Mammary epithelial cell (primary cell): Measurements from ENCODE around the gene EFNA5.

Experiments used
- EZH2 ChIP-seq: IDR thresholded peaks from 2 replicates; pipeline ENCODE4 v1.6.1; 2012; ENCODE audit warnings: low read length, inconsistent platforms, borderline replicate concordance
- TF ChIP-seq, protein P1 (sequence below), 2 donors: IDR thresholded peaks in 1 of 2; conservative IDR thresholded peaks in 1 of 2; 2 replicates each; pipeline ENCODE4 v1.5.1; 2011 to 2012; ENCODE audit warnings: inconsistent platforms in 2 of 2, low read length in 2 of 2, mild to moderate bottlenecking in 2 of 2, control low read depth in 1 of 2, low read depth in 1 of 2; ENCODE audit not compliant: insufficient read depth in 1 of 2; ENCODE audit errors: extremely low read depth in 1 of 2

DNA sequence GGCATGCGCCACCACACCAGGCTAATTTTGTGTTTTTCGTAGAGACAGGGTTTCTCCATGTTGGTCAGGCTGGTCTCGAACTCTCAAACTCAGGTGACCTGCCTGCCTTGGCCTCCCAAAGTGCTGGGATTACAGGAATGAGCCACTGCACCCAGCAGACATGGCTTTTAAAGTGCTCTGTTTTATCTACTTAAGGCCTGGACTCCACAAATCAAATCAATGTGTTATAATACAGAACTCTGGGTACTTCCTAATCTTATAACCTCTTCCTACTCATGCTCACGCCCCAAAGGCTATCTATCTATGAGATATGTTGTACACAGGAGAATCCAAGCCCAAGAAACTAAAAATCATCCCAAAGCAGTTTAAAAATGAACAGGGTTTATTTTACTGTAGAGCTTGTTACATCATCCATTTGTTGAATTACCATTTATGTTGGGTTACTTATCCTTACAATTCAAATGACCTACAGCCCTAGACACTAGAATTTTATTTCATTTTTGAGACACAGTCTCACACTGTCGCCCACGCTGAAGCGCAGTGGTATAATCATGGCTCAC is 155.1 kb downstream of the EFNA5 start:
- TF ChIP-seq, protein P1, sequence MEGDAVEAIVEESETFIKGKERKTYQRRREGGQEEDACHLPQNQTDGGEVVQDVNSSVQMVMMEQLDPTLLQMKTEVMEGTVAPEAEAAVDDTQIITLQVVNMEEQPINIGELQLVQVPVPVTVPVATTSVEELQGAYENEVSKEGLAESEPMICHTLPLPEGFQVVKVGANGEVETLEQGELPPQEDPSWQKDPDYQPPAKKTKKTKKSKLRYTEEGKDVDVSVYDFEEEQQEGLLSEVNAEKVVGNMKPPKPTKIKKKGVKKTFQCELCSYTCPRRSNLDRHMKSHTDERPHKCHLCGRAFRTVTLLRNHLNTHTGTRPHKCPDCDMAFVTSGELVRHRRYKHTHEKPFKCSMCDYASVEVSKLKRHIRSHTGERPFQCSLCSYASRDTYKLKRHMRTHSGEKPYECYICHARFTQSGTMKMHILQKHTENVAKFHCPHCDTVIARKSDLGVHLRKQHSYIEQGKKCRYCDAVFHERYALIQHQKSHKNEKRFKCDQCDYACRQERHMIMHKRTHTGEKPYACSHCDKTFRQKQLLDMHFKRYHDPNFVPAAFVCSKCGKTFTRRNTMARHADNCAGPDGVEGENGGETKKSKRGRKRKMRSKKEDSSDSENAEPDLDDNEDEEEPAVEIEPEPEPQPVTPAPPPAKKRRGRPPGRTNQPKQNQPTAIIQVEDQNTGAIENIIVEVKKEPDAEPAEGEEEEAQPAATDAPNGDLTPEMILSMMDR (conservative IDR thresholded peaks at IDR 0.05 in 1 of 2, IDR thresholded peaks at IDR 0.05 in 1 of 2; ENCODE audit: extremely low read depth in 1 of 2, insufficient read depth in 1 of 2, low read depth in 1 of 2, low read length in 2 of 2), result no peak
- no peak for TF ChIP-seq EZH2
